HL-60 (cell line): ENCODE results near the gene GFPT1.
A peak's percentile ranks its signal among the peaks of the same experiment; 100 is the strongest.

Experiments used
- GABPA ChIP-seq: IDR thresholded peaks from 2 replicates; pipeline ENCODE4 v1.6.1; 2012; ENCODE audit warnings: low read depth
- POLR2AphosphoS5 ChIP-seq: IDR thresholded peaks from 2 replicates; pipeline ENCODE4 v1.6.1; 2012; ENCODE audit warnings: low read depth
- SPI1 ChIP-seq: IDR thresholded peaks from 2 replicates; pipeline ENCODE4 v1.6.1; 2012; ENCODE audit warnings: low read depth, mild to moderate bottlenecking, borderline replicate concordance
- TF ChIP-seq, protein P1 (sequence below): IDR thresholded peaks from one replicate; pipeline ENCODE4 v1.5.1; 2011; ENCODE audit warnings: low read length, control low read depth, inconsistent platforms; ENCODE audit not compliant: insufficient read depth

DNA sequence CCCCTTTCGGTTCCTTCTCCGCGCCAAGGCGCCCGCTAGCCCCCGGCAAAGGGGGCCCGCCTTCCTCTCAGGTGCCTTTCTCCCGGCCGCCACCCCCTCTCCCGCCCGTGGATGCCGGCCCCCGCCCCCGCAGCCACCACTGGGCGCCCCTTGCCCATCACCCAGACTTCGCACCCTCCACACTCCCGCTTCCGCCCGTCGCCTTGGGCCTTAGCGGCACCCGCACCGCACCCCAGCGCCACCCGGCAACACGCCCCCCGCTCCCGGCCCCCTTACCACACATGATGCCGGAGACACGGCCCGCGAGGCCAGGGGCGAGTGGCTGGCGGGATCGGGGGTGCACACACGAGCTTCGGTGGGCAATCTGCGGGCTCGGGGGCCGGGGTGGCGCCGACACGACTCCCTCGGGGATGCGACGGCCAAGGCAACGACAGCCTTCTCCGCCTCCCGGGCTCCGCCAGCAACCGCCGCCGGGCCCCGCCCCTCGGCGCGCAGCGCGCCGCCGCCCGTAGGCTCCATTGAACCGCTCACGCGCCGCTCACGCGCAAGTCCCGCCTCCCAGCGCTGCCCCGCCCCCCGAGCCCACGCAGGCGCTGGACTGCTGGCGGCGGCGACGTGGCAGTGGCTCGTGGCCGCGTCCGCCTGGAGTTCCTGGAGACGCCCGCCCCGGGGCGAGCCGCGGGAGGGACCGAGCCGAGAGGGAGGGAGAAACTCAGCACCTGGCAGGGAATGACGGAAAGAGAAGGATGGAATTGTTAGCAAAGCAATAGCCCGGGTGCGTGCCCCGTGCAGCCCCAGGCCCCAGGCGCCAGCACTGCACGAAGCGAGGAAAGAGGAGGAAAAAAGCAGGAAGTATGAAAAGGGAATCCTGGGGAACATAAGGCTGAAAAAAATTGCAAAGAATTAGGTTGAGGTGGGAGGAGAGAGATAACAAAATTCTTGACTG lies at the start of gene GFPT1:
- TF ChIP-seq, protein P1, sequence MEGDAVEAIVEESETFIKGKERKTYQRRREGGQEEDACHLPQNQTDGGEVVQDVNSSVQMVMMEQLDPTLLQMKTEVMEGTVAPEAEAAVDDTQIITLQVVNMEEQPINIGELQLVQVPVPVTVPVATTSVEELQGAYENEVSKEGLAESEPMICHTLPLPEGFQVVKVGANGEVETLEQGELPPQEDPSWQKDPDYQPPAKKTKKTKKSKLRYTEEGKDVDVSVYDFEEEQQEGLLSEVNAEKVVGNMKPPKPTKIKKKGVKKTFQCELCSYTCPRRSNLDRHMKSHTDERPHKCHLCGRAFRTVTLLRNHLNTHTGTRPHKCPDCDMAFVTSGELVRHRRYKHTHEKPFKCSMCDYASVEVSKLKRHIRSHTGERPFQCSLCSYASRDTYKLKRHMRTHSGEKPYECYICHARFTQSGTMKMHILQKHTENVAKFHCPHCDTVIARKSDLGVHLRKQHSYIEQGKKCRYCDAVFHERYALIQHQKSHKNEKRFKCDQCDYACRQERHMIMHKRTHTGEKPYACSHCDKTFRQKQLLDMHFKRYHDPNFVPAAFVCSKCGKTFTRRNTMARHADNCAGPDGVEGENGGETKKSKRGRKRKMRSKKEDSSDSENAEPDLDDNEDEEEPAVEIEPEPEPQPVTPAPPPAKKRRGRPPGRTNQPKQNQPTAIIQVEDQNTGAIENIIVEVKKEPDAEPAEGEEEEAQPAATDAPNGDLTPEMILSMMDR, result no peak
- TF ChIP-seq SPI1 (no peak), GABPA (no peak), POLR2AphosphoS5 (peak; percentile 94)
